SK-N-SH (cell line): ENCODE data around the gene NKAIN4. TPM values are rescaled to one million over a fixed set of nuclear protein-coding genes. Genes with fewer than 3 reads are reported as not detected.

ENCODE experiments used
- CTCF ChIA-PET: fragments of 300-600, 350-600 bp; formaldehyde crosslinking; extraction: SDS; loops from one replicate; lab custom pipeline; 2021; lab: Yijun Ruan, JAX
- POLR2A ChIA-PET: fragments of 350-600 bp; sonication (Branson Sonifier 250); formaldehyde crosslinking; extraction: SDS; loops from one replicate; lab custom pipeline; 2020; ENCODE audit warnings: antibody characterized with exemption, inconsistent platforms; lab: Yijun Ruan, JAX
- DNase-seq: peaks from one replicate; pipeline ENCODE4 v3.0.0; 2012
- H2AFZ ChIP-seq: fragments of 200-600 bp; sonication (generic); 2 replicates; pipeline ENCODE4 v1.8.1; 2016; ENCODE audit warnings: antibody characterized with exemption, mild to moderate bottlenecking, low read depth
- H3F3A ChIP-seq: fragments of 200-600 bp; sonication (generic); replicated peaks from 2 replicates; pipeline ENCODE3; 2016; ENCODE audit warnings: antibody characterized with exemption, mild to moderate bottlenecking; ENCODE audit not compliant: insufficient read depth
- H3K27ac ChIP-seq, 2 experiments: fragments of 200-500 bp in 1 of 2; fragments of 200-600 bp in 1 of 2; sonication (Bioruptor generic) in 1 of 2; sonication (generic), shearing (Covaris generic) in 1 of 2; 2 replicates each; pipeline versions ENCODE4 v1.5.1 to v1.6.1; 2014 to 2016; ENCODE audit warnings: low read depth in 2 of 2, inconsistent platforms in 1 of 2, low read length in 1 of 2, mild to moderate bottlenecking in 1 of 2, mixed read lengths in 1 of 2
- H3K27me3 ChIP-seq: fragments of 200-600 bp; sonication (generic), shearing (Covaris generic); 2 replicates; pipeline ENCODE4 v1.6.1; 2016; ENCODE audit warnings: mixed run types; ENCODE audit not compliant: insufficient read depth
- H3K36me3 ChIP-seq, 2 experiments: fragments of 200-500 bp in 1 of 2; fragments of 200-600 bp in 1 of 2; sonication (Bioruptor generic) in 1 of 2; sonication (generic) in 1 of 2; replicated peaks in 1 of 2; 2 replicates each; pipeline versions ENCODE3 to v1.5.1; 2014 to 2016; ENCODE audit warnings: low read length in 1 of 2, mild to moderate bottlenecking in 1 of 2; ENCODE audit not compliant: insufficient read depth in 2 of 2, control insufficient read depth in 1 of 2
- H3K4me1 ChIP-seq, 2 experiments: fragments of 200-500 bp in 1 of 2; fragments of 200-600 bp in 1 of 2; sonication (Bioruptor generic) in 1 of 2; sonication (generic), shearing (Covaris generic) in 1 of 2; 2 replicates each; pipeline versions ENCODE4 v1.5.1 to v1.6.1; 2014 to 2016; ENCODE audit warnings: low read depth in 1 of 2, low read length in 1 of 2, mixed run types in 1 of 2; ENCODE audit not compliant: insufficient read depth in 2 of 2, control insufficient read depth in 1 of 2
- H3K4me2 ChIP-seq: fragments of 200-600 bp; sonication (generic), shearing (Covaris generic); 2 replicates; pipeline ENCODE4 v1.6.1; 2017; ENCODE audit warnings: mixed run types
- H3K4me3 ChIP-seq, 2 experiments: fragments of 200-500 bp in 1 of 2; fragments of 200-600 bp in 1 of 2; sonication (Bioruptor generic) in 1 of 2; sonication (generic), shearing (Covaris generic) in 1 of 2; 2 replicates each; pipeline versions ENCODE4 v1.5.1 to v1.8.1; 2014 to 2016; ENCODE audit warnings: low read depth in 2 of 2, inconsistent platforms in 1 of 2, low read length in 1 of 2, mild to moderate bottlenecking in 1 of 2, mixed read lengths in 1 of 2, moderate library complexity in 1 of 2
- H3K79me2 ChIP-seq: fragments of 200-600 bp; sonication (generic); 2 replicates; pipeline ENCODE4 v1.8.1; 2017; ENCODE audit warnings: mild to moderate bottlenecking; ENCODE audit not compliant: insufficient read depth
- H3K9ac ChIP-seq: fragments of 200-600 bp; sonication (generic); 2 replicates; pipeline ENCODE4 v1.6.1; 2017; ENCODE audit warnings: mixed run types
- H3K9me2 ChIP-seq: fragments of 200-600 bp; sonication (generic); 2 replicates; pipeline ENCODE4 v1.6.1; 2017; ENCODE audit warnings: mixed run types
- H3K9me3 ChIP-seq: fragments of 200-600 bp; sonication (generic); 2 replicates; pipeline ENCODE4 v1.6.1; 2017; ENCODE audit warnings: mixed run types, mild to moderate bottlenecking, moderate library complexity
- H4K20me1 ChIP-seq: fragments of 200-600 bp; sonication (generic); 2 replicates; pipeline ENCODE4 v1.6.1; 2017; ENCODE audit warnings: mild to moderate bottlenecking, mixed run types; ENCODE audit not compliant: insufficient read depth
- CHD2 ChIP-seq: fragments of 150-350 bp; IDR thresholded peaks from 2 replicates; pipeline ENCODE4 v1.6.1; 2018; ENCODE audit warnings: low read length; ENCODE audit not compliant: partially characterized antibody
- EZH2phosphoT487 ChIP-seq: fragments of 200-600 bp; sonication (generic); IDR thresholded peaks from 2 replicates; pipeline ENCODE4 v1.6.1; 2017; ENCODE audit warnings: low read depth, mixed run types, mild to moderate bottlenecking, antibody characterized with exemption, moderate library complexity, borderline replicate concordance
- FOSL2 ChIP-seq: IDR thresholded peaks from 2 replicates; pipeline ENCODE4 v1.4.0; 2012; ENCODE audit warnings: low read depth, mild to moderate bottlenecking, moderate library complexity, borderline replicate concordance
- FOXJ3 ChIP-seq: sonication (generic); formaldehyde crosslinking; IDR thresholded peaks from 2 replicates; pipeline ENCODE4 v1.5.1; 2020; ENCODE audit warnings: mild to moderate bottlenecking, missing genetic modification reagents
- GATA2 ChIP-seq: sonication (generic); formaldehyde crosslinking; IDR thresholded peaks from 2 replicates; pipeline ENCODE4 v1.5.0; 2020; ENCODE audit warnings: mild to moderate bottlenecking, missing genetic modification reagents
- MEF2A ChIP-seq: IDR thresholded peaks from 2 replicates; pipeline ENCODE4 v1.4.0; 2012; ENCODE audit warnings: low read depth, borderline replicate concordance
- MXI1 ChIP-seq: IDR thresholded peaks from 2 replicates; pipeline ENCODE4 v1.6.1; 2012; ENCODE audit warnings: mild to moderate bottlenecking, low read depth, low read length, improper control_type of control experiment
- NRF1 ChIP-seq: IDR thresholded peaks from 2 replicates; pipeline ENCODE4 v1.6.1; 2012; ENCODE audit warnings: low read depth, mild to moderate bottlenecking, low read length
- RAD21 ChIP-seq: IDR thresholded peaks from 2 replicates; pipeline ENCODE4 v1.6.1; 2012; ENCODE audit warnings: mild to moderate bottlenecking, low read length
- SIN3A ChIP-seq: IDR thresholded peaks from 2 replicates; pipeline ENCODE4 v1.6.1; 2012; ENCODE audit warnings: low read depth, mild to moderate bottlenecking, low read length, moderate library complexity, borderline replicate concordance
- TCF12 ChIP-seq: IDR thresholded peaks from 2 replicates; pipeline ENCODE4 v1.4.0; 2012
- TEAD4 ChIP-seq: IDR thresholded peaks from 2 replicates; pipeline ENCODE4 v1.4.0; 2012; ENCODE audit warnings: mild to moderate bottlenecking, borderline replicate concordance; ENCODE audit not compliant: insufficient read depth
- WGBS: methylation state at CpG from one replicate; pipeline ENCODE4 v1.1.6; 2017; ENCODE audit warnings: low lambda C conversion rate; 5-methylcytosine and 5-hydroxymethylcytosine counted together
- polyA plus RNA-seq, 3 experiments: library from polyadenylated mRNA; depleted of rRNA; stranded (reverse); fragments of >200 nt; gene quantifications; 2 replicates each; pipeline ENCODE4 v1.2.3, GENCODE V29; 2012
- TF ChIP-seq, protein P1 (sequence below): fragments of 150-350 bp; IDR thresholded peaks from 2 replicates; pipeline ENCODE4 v1.6.1; 2016; ENCODE audit warnings: mild to moderate bottlenecking, low read depth, low read length
- TF ChIP-seq, protein P2 (sequence below): IDR thresholded peaks from 2 replicates; pipeline ENCODE4; 2012
- TF ChIP-seq, protein P3 (sequence below): IDR thresholded peaks from 2 replicates; pipeline ENCODE4 v1.6.1; 2012; ENCODE audit warnings: mild to moderate bottlenecking, low read depth, low read length, moderate library complexity
- TF ChIP-seq, protein P4 (sequence below): fragments of 200-600 bp; sonication (generic); IDR thresholded peaks from 2 replicates; pipeline ENCODE4 v1.6.1; 2017; ENCODE audit warnings: antibody characterized with exemption, mild to moderate bottlenecking, moderate library complexity

NKAIN4 gene
- polyA plus RNA-seq, 1 of the 3 experiments (the other 2 are of a cell fraction) = not detected

DNA sequence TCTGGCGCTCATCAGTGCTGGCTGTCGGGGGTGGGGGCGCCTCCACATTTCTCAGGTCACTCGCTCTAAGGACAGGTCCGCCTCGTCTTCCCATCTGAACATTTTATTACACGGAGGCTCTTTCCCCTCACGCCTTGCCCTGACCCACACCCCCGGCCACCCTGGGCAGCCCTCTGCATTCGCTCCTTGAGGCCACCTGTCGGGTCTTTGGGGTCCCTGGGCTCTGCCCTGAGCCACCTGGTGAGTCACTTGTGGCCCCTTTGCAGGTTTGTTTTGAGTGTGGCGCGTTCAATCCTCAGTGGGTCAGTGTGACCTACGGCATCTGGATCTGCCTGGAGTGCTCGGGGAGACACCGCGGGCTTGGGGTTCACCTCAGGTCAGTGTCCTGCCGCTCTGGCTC lies 21.6 kb upstream of the NKAIN4 start:
- WGBS = 87% methylated on average over 9 of the region's 18 CpGs
- H3K27me3 ChIP-seq = no peaks in the 10 kb centered on the region
- ChIA-PET POLR2A (no interaction called here), CTCF (no interaction called here)
- H3K9ac ChIP-seq = no peak overlapping the region
- H3K27ac ChIP-seq = no peak overlapping the region
- no peak for DNase-seq
- no peaks in the 10 kb centered on the region for H3K9me2 ChIP-seq
- H3K9me3 ChIP-seq = no peaks in the 10 kb centered on the region
- peaks cover 19 to 45% of the 10 kb centered on the region in 2 experiments for H3K36me3 ChIP-seq
- no peak overlapping the region for H3K4me2 ChIP-seq
- TF ChIP-seq, protein P1, sequence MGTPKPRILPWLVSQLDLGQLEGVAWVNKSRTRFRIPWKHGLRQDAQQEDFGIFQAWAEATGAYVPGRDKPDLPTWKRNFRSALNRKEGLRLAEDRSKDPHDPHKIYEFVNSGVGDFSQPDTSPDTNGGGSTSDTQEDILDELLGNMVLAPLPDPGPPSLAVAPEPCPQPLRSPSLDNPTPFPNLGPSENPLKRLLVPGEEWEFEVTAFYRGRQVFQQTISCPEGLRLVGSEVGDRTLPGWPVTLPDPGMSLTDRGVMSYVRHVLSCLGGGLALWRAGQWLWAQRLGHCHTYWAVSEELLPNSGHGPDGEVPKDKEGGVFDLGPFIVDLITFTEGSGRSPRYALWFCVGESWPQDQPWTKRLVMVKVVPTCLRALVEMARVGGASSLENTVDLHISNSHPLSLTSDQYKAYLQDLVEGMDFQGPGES = no peak
- TF ChIP-seq, protein P2, sequence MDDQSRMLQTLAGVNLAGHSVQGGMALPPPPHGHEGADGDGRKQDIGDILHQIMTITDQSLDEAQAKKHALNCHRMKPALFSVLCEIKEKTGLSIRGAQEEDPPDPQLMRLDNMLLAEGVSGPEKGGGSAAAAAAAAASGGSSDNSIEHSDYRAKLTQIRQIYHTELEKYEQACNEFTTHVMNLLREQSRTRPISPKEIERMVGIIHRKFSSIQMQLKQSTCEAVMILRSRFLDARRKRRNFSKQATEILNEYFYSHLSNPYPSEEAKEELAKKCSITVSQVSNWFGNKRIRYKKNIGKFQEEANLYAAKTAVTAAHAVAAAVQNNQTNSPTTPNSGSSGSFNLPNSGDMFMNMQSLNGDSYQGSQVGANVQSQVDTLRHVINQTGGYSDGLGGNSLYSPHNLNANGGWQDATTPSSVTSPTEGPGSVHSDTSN = no peak
- TF ChIP-seq, protein P3, sequence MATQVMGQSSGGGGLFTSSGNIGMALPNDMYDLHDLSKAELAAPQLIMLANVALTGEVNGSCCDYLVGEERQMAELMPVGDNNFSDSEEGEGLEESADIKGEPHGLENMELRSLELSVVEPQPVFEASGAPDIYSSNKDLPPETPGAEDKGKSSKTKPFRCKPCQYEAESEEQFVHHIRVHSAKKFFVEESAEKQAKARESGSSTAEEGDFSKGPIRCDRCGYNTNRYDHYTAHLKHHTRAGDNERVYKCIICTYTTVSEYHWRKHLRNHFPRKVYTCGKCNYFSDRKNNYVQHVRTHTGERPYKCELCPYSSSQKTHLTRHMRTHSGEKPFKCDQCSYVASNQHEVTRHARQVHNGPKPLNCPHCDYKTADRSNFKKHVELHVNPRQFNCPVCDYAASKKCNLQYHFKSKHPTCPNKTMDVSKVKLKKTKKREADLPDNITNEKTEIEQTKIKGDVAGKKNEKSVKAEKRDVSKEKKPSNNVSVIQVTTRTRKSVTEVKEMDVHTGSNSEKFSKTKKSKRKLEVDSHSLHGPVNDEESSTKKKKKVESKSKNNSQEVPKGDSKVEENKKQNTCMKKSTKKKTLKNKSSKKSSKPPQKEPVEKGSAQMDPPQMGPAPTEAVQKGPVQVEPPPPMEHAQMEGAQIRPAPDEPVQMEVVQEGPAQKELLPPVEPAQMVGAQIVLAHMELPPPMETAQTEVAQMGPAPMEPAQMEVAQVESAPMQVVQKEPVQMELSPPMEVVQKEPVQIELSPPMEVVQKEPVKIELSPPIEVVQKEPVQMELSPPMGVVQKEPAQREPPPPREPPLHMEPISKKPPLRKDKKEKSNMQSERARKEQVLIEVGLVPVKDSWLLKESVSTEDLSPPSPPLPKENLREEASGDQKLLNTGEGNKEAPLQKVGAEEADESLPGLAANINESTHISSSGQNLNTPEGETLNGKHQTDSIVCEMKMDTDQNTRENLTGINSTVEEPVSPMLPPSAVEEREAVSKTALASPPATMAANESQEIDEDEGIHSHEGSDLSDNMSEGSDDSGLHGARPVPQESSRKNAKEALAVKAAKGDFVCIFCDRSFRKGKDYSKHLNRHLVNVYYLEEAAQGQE = no peak
- no peak for TF ChIP-seq FOXJ3 (CRISPR knock-in tag)
- no peak for TF ChIP-seq TCF12
- no peak for TF ChIP-seq MEF2A
- no peaks in the 10 kb centered on the region for H3F3A ChIP-seq
- H3K4me3 ChIP-seq = no peak overlapping the region
- H2AFZ ChIP-seq = no peak overlapping the region
- peaks cover 58% of the 10 kb centered on the region for H3K79me2 ChIP-seq
- H4K20me1 ChIP-seq = peaks cover 52% of the 10 kb centered on the region
- H3K4me1 ChIP-seq = peaks cover 0 to 20% of the 10 kb centered on the region in 2 experiments; a peak in 2 of 4 replicates

DNA sequence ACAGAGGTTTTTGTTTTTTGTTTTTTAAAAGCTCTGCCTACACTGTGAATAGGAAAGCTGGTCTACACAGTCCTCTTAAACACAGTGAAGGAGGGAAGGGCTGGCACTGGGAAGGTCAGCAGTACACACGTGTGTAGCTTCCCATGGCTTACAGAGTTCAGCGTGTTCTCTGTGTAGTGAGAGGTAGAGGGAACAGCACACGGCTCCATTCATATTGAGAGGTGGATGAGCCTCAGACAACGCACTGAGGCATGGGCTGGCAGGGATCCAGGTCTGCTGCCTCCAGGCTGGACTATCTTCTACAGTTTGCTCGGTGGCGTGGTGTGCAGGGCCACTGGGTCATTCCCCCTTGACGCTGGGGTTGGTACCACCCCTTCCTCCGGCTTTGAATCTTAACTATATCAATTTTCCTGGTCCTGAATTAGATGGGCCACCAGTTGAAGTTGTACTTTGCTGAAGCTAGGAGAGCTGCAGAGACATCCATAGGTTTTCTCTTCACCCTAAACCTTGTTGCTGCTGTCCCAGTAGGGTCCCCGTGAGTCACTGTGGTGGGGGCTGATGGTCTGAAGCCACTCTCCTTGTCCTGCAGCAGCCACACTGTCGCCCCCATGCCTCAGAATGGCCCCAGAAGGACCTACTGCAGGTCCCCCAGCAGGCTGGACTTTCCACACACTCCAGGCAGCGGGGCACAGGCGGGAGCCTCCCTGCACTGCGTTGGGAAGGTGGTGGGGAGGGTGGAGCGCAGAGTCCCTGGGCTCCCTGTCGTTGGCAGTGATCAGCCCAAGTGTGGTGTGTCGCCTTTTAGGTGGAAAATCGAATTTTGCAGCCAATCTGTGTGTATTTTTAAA lies 20.3 kb upstream of the NKAIN4 start:
- DNase-seq = no peak
- ChIA-PET CTCF (interaction anchor here (1.1 to 1.8 kb wide), 2 partner anchors 16 to 51 kb away, joined by 3 to 5 read pairs; no protein-coding TSS in a partner anchor), POLR2A (no interaction called here)
- peak overlapping the region; percentile 97 for H3K4me2 ChIP-seq
- H3K27ac ChIP-seq = no peak overlapping the region
- no peaks in the 10 kb centered on the region for H3K9me3 ChIP-seq
- H2AFZ ChIP-seq = no peak overlapping the region
- H3K79me2 ChIP-seq = peaks cover 58% of the 10 kb centered on the region
- H3K9ac ChIP-seq = 0 out of 2 replicates have a peak overlapping the region, but pooled peaks have one; percentile 23
- peaks cover 52% of the 10 kb centered on the region for H4K20me1 ChIP-seq
- peaks cover 0 to 20% of the 10 kb centered on the region in 2 experiments; a peak in 2 of 4 replicates for H3K4me1 ChIP-seq
- no peaks in the 10 kb centered on the region for H3K9me2 ChIP-seq
- H3K36me3 ChIP-seq = peaks cover 13 to 35% of the 10 kb centered on the region in 2 experiments
- H3K4me3 ChIP-seq = peak overlapping the region in 1 of 2 experiments; percentile 23; a peak in 1 of 4 replicates
- no peaks in the 10 kb centered on the region for H3K27me3 ChIP-seq
- WGBS = 74% methylated on average over 17 of the region's 17 CpGs
- no peaks in the 10 kb centered on the region for H3F3A ChIP-seq
- TF ChIP-seq MXI1 = no peak
- TF ChIP-seq SIN3A = no peak
- TF ChIP-seq EZH2phosphoT487 = no peak
- no peak for TF ChIP-seq CHD2
- TF ChIP-seq TEAD4 = no peak
- TF ChIP-seq NRF1 = no peak
- no peak for TF ChIP-seq TCF12
- no peak for TF ChIP-seq RAD21
- TF ChIP-seq FOSL2 = no peak
- no peak for TF ChIP-seq GATA2 (CRISPR knock-in tag)
- TF ChIP-seq, protein P4, sequence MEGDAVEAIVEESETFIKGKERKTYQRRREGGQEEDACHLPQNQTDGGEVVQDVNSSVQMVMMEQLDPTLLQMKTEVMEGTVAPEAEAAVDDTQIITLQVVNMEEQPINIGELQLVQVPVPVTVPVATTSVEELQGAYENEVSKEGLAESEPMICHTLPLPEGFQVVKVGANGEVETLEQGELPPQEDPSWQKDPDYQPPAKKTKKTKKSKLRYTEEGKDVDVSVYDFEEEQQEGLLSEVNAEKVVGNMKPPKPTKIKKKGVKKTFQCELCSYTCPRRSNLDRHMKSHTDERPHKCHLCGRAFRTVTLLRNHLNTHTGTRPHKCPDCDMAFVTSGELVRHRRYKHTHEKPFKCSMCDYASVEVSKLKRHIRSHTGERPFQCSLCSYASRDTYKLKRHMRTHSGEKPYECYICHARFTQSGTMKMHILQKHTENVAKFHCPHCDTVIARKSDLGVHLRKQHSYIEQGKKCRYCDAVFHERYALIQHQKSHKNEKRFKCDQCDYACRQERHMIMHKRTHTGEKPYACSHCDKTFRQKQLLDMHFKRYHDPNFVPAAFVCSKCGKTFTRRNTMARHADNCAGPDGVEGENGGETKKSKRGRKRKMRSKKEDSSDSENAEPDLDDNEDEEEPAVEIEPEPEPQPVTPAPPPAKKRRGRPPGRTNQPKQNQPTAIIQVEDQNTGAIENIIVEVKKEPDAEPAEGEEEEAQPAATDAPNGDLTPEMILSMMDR = no peak
- no peak for TF ChIP-seq FOXJ3 (CRISPR knock-in tag)
